AG09309 (cell line): ENCODE results near the gene TRIM7.

Experiments
- DNase-seq: peaks from one replicate; pipeline ENCODE4 v3.0.0-alpha.2; 2010; ENCODE audit warnings: low read depth
- H3K4me3 ChIP-seq: 2 replicates; pipeline ENCODE4 v1.5.1; 2011; ENCODE audit warnings: mild to moderate bottlenecking, low read depth, low read length, moderate library complexity; ENCODE audit not compliant: control insufficient read depth
- CTCF ChIP-seq: IDR thresholded peaks from 2 replicates; pipeline ENCODE4 v1.5.1; 2011; ENCODE audit warnings: mild to moderate bottlenecking, low read depth, low read length, inconsistent platforms; ENCODE audit not compliant: insufficient read depth, control insufficient read depth; ENCODE audit errors: missing control alignments

TRIM7 gene

GRCh38 chr5:181198905-181199519 is 6.0 kb downstream of the TRIM7 start:
- TF ChIP-seq CTCF, result no peak
- no peak for DNase-seq
- no peak overlapping the region for H3K4me3 ChIP-seq

GRCh38 chr5:181198106-181198685 is 6.8 kb downstream of the TRIM7 start:
- DNase-seq, result no peak
- no peak overlapping the region for H3K4me3 ChIP-seq
- TF ChIP-seq CTCF, result no peak

- no peak for DNase-seq
- no peak for TF ChIP-seq CTCF
- no peak overlapping the region for H3K4me3 ChIP-seq
These were observed 7.6 kb downstream of the TRIM7 start for GRCh38 chr5:181197326-181197951.

- H3K4me3 ChIP-seq, result no peak overlapping the region
- TF ChIP-seq CTCF, result no peak
- DNase-seq, result no peak
These were observed 9.7 kb downstream of the TRIM7 start for GRCh38 chr5:181195249-181195761.

- no peak for TF ChIP-seq CTCF
- H3K4me3 ChIP-seq, result no peak overlapping the region
- DNase-seq, result no peak
These were observed 10.3 kb downstream of the TRIM7 start for GRCh38 chr5:181194489-181195248.

- DNase-seq, result no peak
- H3K4me3 ChIP-seq, result no peak overlapping the region
- no peak for TF ChIP-seq CTCF
These were observed 11.3 kb downstream of the TRIM7 start for GRCh38 chr5:181193656-181194055.
